ENCODE results near the gene GFI1.

GRCh38 chr1:92443893-92444292, 42.8 kb downstream of the GFI1 start:
- TF ChIP-seq CTCF (IDR thresholded peaks at IDR 0.05), result no peak
- TF ChIP-seq POLR2A (IDR thresholded peaks at IDR 0.05), result no peak
- TF ChIP-seq EP300 (IDR thresholded peaks at IDR 0.05), result no peak

Measured in ovary (tissue), 3 donors.